Stimulated activated CD8-positive, alpha-beta memory T cell treated with anti-CD3 and anti-CD28 coated beads, Interleukin-15, amount 100 ng/mL, for 48 hours (primary cell): ENCODE measurements around the gene TEKT5.

ENCODE experiments used
- DNase-seq, 2 donors: peaks; one replicate each; pipeline ENCODE4 v3.0.0-alpha.2; 2020; ENCODE audit warnings: low read depth in 2 of 2

Gene TEKT5

DNA sequence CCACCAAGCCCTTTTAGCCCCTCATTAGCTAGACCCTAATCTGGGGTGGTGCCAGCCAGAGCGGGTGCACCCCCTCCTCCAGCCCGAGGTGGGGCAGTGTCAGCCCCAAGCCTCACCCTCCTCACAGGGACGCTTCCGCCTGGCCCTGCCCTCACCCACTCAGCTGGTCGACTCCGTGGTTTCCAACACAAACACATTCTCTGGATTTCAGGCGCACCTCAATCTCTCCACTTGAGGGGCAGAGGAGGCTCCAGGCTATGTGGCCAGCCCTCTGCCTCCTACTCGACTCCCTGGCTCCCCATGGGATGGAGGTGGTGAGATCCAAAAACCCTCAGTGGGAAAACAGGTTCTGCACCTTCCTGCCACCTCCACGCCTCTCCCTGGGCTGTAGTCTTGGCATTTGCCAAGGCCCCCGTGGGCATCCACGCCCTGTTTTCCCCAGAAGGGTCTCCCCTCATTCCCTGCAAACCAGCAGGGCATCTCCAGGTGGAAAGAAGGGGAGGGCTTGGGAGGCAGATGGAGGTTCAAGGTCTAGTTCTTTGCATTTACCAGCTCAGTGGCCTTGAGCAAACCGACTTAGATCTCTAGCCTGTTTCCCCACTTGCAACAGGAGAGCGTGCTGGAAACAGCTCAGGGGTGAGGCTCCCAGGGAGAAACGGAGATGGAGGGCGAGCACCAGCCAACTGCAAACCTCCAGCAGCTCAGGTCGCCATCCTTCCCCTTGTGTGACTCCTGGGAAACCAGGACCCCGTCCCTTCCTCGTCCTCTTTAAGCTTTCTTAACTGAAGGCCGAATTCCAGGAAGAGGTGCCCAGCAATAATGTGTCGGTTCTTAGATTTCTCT is 116.0 kb downstream of the TEKT5 start:
- DNase-seq = no peak
